Urothelium cell line (cell line): ENCODE results near the gene KDF1.
"Not testable (repeated sequence)": the region's sequence is repeated elsewhere in the genome, so short reads cannot be mapped to it uniquely, and the experiment has no call there.

Experiments
- DNase-seq: peaks from one replicate; pipeline ENCODE4 v3.0.0; 2011; ENCODE audit warnings: low spot score, mixed read lengths
- FAIRE-seq: peaks from 2 replicates; lab custom pipeline; 2011; peaks lifted over from hg19 to GRCh38; lab: Jason Lieb, UNC

KDF1 gene

GRCh38 chr1:26994020-26994786 lies 33.9 kb upstream of the KDF1 start:
- DNase-seq (no peak), FAIRE-seq (no peak)

DNA sequence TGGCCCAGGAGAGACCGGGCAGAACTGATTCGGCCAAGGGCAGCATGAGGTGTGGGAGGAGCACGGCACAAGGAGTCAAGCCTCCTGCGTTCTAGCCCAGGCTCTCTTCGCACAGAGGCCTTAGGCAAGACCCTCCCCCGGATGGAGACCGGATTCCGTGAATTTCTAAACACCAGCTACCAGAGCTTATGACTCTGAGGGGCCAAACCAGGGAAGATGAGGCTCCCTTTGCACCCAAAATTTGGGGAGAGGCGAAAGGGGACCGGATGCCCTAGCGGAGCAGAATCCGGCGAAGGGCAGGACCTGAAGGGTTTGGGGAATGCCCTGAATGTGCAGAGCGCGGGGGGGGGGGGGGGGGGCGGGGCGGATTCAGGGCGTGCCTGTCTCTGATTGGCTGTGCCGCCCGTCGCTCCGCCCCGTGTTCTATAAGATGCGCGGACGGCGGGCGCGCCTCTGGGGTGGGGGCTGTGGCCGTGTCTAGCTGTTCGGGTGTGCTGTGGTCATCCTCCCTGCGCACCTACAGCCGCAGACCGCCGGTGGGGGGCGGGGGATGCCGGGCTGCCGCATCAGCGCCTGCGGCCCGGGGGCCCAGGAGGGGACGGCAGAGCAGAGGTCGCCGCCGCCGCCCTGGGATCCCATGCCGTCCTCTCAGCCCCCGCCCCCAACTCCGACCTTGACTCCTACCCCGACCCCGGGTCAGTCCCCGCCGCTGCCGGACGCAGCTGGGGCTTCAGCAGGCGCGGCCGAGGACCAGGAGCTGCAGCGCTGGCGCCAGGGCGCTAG lies 33.2 kb upstream of the KDF1 start, which contains the start of gene TRNP1:
Gene TRNP1, plus strand, starts transcription at position 456 of the 783 bp plus-strand sequence. Its CDS starts 95 bp downstream, at position 551.
- FAIRE-seq (peak; percentile 30), DNase-seq (peak; percentile 93)

DNA sequence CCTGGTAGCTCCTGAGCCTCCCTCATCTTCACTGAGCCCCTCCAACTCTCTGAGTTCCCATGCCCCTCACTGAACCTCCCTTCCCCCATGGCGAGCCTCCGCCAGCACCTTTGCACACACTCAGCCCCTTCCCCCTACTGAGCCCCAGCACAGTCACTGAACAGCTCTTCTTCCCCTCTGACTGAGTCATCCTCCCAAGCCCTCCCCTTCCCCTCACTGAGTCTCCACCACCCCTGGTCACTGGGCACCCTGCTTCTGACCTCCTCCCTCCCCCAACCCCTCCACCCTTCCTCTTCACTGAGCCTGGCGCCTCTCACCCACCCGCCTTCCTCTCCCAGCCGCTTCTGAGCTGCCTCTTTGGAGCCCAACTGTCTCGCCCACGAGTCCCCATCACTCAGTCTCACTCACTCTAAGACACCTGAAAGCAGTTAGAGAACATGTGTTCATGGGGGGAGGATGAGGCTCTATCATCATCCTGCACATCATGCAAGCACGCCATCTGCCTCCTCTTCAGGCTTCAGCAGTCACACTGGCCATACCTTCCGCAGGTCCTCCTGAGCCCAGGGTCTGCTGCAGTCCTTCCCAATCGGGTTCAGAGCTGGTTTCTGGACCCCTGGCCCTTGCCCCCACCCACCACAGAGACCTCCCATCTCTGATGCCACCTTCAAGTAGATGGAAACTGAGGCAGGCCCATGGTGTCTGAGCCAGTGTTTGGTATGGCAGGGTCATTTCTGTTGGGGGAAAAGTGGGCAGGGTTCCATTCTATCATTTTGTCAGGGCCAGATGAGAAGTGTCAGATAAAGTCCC lies 31.2 kb upstream of the KDF1 start:
- DNase-seq (peak; percentile 75), FAIRE-seq (no peak)

DNA sequence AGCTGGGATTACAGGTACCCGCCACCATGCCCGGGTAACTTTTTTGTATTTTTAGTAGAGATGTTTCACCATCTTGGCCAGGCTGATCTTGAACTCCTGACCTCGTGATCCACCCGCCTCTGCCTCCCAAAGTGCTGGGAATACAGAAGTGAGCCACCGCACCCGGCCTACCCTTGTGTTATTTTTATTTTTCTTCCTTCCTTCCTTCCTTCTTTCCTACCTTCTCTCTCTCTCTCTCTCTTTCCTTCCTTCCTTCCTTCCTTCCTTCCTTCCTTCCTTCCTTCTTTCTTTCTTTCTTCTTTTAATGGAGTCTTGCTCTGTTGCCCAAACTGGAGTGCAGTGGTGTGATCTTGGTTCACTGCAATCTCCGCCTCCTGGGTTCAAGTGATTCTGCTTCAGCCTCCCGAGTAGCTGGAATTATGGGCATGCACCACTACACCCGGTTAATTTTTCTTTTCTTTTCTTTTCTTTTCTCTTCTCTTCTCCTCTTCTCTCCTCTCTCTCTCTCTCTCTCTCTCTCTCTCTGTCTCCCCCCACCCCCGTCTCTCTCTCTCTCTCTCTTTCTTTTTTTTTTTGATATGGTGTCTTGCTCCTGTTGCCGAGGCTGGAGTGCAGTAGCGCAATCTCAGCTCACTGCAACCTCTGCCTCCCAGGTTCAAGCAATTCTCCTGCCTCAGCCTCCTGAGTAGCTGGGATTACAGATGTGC lies 29.3 kb upstream of the KDF1 start:
- DNase-seq, FAIRE-seq: not testable (repeated sequence)

- FAIRE-seq (no peak), DNase-seq (no peak)
Measured at GRCh38 chr1:26986658-26987057, 26.4 kb upstream of the KDF1 start.

- no peak for DNase-seq
- no peak for FAIRE-seq
Measured at GRCh38 chr1:26984291-26984690, 24.0 kb upstream of the KDF1 start.

- DNase-seq (no peak), FAIRE-seq (no peak)
Measured at GRCh38 chr1:26983863-26984262, 23.6 kb upstream of the KDF1 start.

DNA sequence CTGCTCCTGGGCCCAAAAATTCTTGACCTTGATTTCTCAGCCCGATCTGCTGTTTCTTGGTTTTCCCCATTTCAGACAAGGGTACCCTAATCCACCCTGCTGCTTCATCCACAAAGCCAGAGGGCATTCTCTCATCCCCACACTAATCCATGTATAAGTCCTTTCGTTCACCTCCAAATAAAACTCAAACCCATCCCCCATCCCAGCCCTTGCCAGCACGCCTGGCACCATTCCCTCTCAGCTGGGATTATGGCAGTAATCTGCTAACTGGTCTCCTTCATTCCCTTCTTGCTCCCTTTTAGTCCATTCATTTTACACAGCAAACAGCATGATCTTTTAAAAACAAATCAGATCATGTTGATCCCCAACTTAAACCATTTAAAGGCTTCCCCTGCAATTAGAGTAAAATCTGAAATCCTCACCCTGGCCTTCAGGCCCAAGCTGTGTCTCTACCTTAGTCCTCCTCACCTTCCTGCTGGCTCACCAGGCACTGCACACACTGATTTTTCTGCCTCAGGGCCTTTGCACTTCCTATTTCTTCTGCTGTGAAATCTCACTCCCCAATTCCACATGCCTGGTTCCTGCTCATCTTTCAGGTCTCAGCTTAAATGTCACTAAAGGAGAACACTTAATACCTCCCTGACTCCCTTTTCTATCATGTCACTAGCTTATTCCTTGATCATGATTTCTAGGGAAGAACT lies 21.0 kb upstream of the KDF1 start:
- FAIRE-seq (no peak), DNase-seq (no peak)

- DNase-seq (no peak), FAIRE-seq (no peak)
Measured at GRCh38 chr1:26978901-26979300, 18.6 kb upstream of the KDF1 start.

DNA sequence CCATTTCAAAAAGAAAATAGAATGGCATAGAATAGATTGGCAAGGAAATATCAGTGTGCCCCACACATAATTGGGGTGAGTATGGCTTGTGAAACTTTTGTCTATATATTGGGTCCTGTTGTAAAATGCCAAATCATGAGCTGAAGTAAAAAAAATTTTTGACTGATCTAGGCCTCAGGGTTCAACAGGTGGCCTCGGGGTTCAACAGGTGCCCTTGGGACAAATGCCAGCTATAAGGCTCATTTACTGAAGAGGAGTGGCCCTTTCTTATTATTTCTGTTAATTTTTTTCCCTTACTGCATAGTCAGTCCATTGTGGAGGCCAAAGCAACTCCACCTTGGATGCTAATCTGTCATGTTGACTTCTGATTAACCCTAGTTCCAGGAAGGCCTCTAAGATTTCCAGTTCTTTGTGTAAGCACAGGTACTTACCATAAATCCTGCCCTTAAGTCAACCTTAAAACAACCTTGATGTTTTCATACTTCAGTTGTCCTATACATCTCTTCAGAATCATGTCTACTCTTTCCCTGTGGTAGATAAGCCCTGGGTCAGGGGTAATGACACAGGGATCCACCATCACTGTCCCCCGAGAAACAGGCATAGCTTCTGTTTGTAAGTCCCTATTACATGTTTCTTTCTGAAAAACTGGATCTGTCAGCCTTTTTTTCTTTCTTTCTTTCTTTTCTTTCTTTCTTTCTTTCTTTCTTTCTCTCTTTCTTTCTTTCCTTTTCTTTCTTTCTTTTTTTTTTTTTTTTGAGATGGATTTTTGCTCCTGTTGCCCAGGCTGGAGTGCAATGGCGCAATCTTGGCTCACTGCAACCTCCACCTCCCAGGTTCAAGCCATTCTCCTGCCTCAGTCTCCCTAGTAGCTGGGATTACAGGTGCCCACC lies 16.6 kb upstream of the KDF1 start:
- DNase-seq = no peak
- no peak for FAIRE-seq

- no peak for DNase-seq
- no peak for FAIRE-seq
Measured at GRCh38 chr1:26972821-26973220, 12.6 kb upstream of the KDF1 start.

- no peak for FAIRE-seq
- DNase-seq = no peak
Measured at GRCh38 chr1:26972390-26972789, 12.1 kb upstream of the KDF1 start.

DNA sequence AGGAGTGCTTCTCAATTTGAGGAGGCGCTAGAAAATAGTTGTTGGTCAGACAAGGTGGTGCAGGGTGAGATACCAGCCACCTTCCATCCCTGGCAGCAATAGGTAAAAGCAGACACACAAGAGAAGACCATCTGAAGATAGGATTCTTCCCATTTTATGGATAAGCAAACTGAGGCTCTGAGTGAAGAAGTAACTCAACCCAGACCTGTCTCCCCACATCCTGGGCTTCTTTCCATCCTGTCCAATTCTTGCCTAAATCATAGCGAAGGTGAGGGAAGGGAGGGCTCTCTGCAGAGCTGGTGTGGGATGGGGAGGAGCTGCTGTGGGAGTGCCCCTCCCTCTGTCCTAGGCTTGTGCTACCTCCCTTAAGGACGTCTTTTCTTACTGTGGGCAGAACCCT lies 11.3 kb upstream of the KDF1 start:
- no peak for FAIRE-seq

GRCh38 chr1:26970810-26971209 lies 10.5 kb upstream of the KDF1 start:
- DNase-seq = no peak
- FAIRE-seq = no peak

More for the DNA sequence above, 11.3 kb upstream of the KDF1 start:
- no peak for DNase-seq

GRCh38 chr1:26965628-26966027 lies 5.4 kb upstream of the KDF1 start:
- FAIRE-seq (no peak), DNase-seq (no peak)

- DNase-seq (no peak), FAIRE-seq (no peak)
Measured at GRCh38 chr1:26965213-26965612, 4.9 kb upstream of the KDF1 start.

GRCh38 chr1:26961826-26962225 lies 1.6 kb upstream of the KDF1 start:
- peak; percentile 55 for DNase-seq
- no peak for FAIRE-seq

DNA sequence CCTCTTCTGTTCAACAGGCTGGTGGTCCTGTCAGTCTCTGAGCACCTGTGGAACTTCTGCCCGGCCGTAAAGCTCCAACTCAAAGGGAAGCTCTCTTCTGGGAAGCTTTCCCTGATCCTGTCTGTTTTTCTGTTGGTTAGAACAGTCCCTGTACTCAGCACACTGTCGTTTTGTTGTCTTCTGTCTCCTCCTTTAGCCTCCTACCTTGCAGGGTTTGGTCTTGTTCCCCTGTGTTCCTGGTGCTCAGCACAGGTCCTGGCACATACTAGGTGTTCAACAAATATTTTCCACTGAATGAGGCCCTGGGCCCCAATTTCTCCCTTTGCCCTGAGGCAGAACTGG lies 328 bp upstream of the KDF1 start:
- DNase-seq = no peak

GRCh38 chr1:26959270-26959669 lies 998 bp downstream of the KDF1 start:
- FAIRE-seq (no peak), DNase-seq (no peak)

More for the DNA sequence above, 328 bp upstream of the KDF1 start:
- no peak for FAIRE-seq
